ENCODE measurements around the gene MLH1.
"Not testable (repeated sequence)": the region's sequence is repeated elsewhere in the genome, so short reads cannot be mapped to it uniquely, and the experiment has no call there.

MLH1 gene

DNA sequence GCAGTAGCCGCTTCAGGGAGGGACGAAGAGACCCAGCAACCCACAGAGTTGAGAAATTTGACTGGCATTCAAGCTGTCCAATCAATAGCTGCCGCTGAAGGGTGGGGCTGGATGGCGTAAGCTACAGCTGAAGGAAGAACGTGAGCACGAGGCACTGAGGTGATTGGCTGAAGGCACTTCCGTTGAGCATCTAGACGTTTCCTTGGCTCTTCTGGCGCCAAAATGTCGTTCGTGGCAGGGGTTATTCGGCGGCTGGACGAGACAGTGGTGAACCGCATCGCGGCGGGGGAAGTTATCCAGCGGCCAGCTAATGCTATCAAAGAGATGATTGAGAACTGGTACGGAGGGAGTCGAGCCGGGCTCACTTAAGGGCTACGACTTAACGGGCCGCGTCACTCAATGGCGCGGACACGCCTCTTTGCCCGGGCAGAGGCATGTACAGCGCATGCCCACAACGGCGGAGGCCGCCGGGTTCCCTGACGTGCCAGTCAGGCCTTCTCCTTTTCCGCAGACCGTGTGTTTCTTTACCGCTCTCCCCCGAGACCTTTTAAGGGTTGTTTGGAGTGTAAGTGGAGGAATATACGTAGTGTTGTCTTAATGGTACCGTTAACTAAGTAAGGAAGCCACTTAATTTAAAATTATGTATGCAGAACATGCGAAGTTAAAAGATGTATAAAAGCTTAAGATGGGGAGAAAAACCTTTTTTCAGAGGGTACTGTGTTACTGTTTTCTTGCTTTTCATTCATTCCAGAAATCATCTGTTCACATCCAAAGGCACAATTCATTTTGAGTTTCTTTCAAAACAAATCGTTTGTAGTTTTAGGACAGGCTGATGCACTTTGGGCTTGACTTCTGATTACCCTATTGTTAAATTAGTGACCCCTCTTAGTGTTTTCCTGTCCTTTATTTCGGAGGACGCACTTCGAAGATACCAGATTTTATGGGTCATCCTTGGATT is at the start of gene MLH1:
Gene MLH1, plus strand, starts transcription at position 193 of the 958 bp plus-strand sequence. Its CDS starts 30 bp downstream, at position 223.
- peak; percentile 100 for DNase-seq

- no peak for DNase-seq
These were observed 49.7 kb upstream of the MLH1 start for GRCh38 chr3:36943601-36944000.

GRCh38 chr3:36944012-36944640 is 49.2 kb upstream of the MLH1 start:
- peak; percentile 79 for DNase-seq

GRCh38 chr3:36944641-36945270 is 48.6 kb upstream of the MLH1 start, which contains the start of gene TRANK1:
TRANK1 (minus strand) TSS chr3:36945054; CDS start chr3:36944809, 245 bp downstream.
- peak; percentile 71 for DNase-seq

DNA sequence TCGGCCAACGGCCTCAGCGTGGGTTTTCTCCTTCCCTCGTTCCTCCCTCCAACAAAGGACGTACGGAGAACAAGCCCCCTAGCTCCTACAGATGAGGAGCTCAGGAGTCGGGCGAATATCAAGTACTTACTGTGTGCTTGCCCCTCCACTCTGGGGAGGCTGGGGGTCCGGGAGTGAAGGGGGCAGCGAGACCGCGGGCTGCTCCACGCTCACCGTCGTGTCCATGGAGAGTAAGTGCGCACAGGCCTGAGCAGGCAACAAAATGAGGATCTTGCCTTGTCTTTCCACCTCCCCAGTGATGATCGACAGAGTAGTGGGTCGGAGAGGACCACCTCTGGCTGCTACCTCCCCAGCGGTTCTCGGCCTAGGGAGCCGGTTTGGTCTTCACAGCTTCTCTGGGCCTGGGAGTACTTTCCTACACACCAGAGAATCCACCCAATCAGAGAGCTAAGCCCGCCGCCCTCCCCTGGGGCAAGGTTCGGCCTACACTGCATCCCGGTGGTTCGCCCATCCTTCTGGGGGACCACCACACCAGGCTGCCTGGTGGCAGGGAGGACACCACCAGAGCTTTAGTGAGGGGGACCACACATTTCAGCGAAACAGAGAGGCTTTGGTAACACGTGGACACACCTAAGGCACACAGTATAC is 47.9 kb upstream of the MLH1 start:
- DNase-seq = no peak

GRCh38 chr3:36947814-36948213 is 45.5 kb upstream of the MLH1 start:
- not testable (repeated sequence) for DNase-seq

- DNase-seq = no peak
These were observed 38.7 kb upstream of the MLH1 start for GRCh38 chr3:36954452-36955134.

GRCh38 chr3:36956155-36956554 is 37.2 kb upstream of the MLH1 start:
- DNase-seq = no peak

- DNase-seq = no peak
These were observed 36.3 kb upstream of the MLH1 start for GRCh38 chr3:36957063-36957462.

GRCh38 chr3:36957862-36958686 is 35.2 kb upstream of the MLH1 start:
- no peak for DNase-seq

DNA sequence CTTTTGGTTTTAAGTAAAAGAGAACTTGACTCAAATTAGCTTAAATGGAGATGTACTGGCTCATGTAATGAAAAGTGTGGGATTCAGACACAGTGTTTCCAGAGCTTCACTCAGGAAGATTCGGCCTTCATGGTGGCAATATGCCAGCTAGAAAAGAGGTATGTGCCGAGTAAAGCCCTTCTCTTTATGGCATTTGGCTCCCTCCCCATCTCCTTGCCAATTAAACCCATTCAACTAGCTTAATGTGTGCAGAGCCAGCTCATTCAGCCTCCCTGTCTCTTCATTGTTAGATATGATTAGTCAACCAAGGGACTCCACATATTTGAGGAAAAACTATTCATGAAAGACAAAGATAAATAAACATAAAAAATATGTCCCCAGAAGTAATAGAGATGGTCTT is 33.5 kb upstream of the MLH1 start:
- no peak for DNase-seq

GRCh38 chr3:36960502-36960901 is 32.8 kb upstream of the MLH1 start:
- no peak for DNase-seq

- not testable (repeated sequence) for DNase-seq
These were observed 30.3 kb upstream of the MLH1 start for GRCh38 chr3:36963008-36963407.

GRCh38 chr3:36964331-36964730 is 29.0 kb upstream of the MLH1 start:
- DNase-seq = no peak

- DNase-seq = no peak
These were observed 28.5 kb upstream of the MLH1 start for GRCh38 chr3:36964817-36965216.

DNA sequence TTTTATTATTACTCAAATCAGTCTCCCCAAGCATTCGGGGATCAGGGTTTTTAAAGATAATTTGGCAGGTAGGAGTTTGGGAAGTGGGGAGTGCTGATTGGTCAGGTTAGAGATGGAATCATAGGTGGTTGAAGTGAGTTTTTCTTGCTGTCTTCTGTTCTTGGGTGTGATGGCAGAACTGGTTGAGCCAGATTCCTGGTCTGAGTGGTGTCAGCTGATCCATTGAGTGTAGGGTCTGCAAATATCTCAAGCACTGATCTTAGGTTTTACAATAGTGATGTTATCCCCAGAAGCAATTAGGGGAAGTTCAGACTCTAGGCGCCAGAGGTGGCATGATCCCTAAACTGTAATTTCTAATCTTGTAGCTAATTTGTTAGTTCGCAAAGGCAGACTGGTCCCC is 27.9 kb upstream of the MLH1 start:
- DNase-seq = no peak

DNA sequence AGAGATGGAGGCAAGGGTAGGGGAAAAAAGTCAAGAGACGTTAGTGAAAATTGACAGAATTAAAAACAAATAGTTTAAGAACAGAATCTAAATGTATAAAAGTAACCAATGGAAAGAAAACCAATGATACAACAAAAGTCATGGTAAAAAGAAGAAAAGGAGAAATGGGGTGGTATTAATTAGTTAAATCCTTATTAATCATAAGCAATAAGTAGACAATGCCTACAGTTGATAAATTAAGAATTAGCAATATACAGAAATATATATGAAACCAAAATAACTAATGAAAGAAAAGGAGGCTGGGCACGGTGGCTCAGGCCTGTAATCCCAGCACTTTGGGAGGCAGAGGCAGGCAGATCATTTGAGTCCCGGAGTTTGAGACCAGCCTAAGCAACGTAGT is 24.2 kb upstream of the MLH1 start:
- DNase-seq = no peak

- no peak for DNase-seq
These were observed 23.5 kb upstream of the MLH1 start for GRCh38 chr3:36969540-36970432.

DNA sequence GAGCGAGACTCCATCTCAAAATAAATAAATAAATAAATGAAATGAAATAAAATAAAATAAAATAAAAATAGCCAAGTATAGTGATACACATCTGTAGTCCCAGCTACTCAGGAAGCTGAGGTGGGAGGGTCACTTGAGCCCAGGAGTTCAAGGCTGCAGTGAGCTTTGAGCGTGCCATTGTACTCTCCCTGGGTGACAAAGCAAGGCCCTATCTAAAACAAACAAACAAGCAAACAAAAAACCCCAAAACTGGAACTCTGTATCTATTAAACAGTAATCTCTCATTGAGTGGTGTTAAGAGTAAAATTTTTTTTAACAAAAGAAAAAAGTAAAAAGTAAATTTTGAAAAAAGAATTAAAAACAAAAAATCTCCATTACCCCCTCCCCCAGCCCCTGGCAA is 21.2 kb upstream of the MLH1 start:
- DNase-seq = no peak

DNA sequence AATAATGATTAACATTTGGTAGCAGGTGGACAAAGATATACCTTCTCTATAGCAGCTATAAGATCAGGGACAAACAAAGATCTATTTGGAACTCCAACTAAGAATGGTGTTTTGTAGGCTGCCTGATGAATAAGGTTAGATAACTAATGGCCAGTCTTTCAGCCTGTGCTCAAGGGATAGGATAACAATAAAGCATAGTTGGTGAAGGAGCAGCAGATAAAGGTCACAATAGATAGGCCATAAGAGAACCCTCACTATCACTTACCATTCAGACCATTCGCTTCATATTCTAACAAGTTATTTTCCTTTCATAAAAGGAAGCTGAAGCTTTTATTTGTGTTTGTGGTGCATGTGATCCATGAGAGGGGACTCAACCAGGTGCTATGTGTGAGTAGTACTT is 20.2 kb upstream of the MLH1 start:
- no peak for DNase-seq
